ENCODE results near the gene TAPBP. TPM values are rescaled to one million over a fixed set of nuclear protein-coding genes. Genes with fewer than 3 reads are reported as not detected.

TAPBP gene
- total and polyA plus RNA-seq, 9 of the 15 experiments (the other 6 are each of a cell fraction or from before 2014, with no cell fraction given) = 5.6 to 74.0 (median 22.3) TPM

- no peak for TF ChIP-seq MCM2 (IDR thresholded peaks at IDR 0.05; ENCODE audit: low read depth)
- TF ChIP-seq ETV5 (CRISPR knock-in tag; IDR thresholded peaks at IDR 0.05; ENCODE audit: low read depth) = peak; percentile 81
- no peak for TF ChIP-seq ZKSCAN8 (CRISPR knock-in tag; IDR thresholded peaks at IDR 0.05)
- no peak for TF ChIP-seq CGGBP1 (CRISPR knock-in tag; IDR thresholded peaks at IDR 0.05)
- TF ChIP-seq ZNF395 (CRISPR knock-in tag; IDR thresholded peaks at IDR 0.05) = peak; percentile 54; the same call in 1 of the 2 replicates
- TF ChIP-seq NR2C1 (IDR thresholded peaks at IDR 0.05) = peak; percentile 48
- no peak for TF ChIP-seq NR2C1 (tag; IDR thresholded peaks at IDR 0.05)
- TF ChIP-seq SRF (CRISPR knock-in tag; IDR thresholded peaks at IDR 0.05) = peak; percentile 61 to 65; a peak in 3 of 4 replicates
- TF ChIP-seq ZFP36 (IDR thresholded peaks at IDR 0.05; ENCODE audit: low read depth, low read length, partially characterized antibody) = no peak
- TF ChIP-seq PBX2 (CRISPR knock-in tag; IDR thresholded peaks at IDR 0.05; ENCODE audit: low read depth) = no peak
- 0 out of 2 replicates have a peak, but pooled peaks have one; percentile 27 for TF ChIP-seq PBX2 (tag; conservative IDR thresholded peaks at IDR 0.05; ENCODE audit: low read depth)
- TF ChIP-seq HDAC6 (IDR thresholded peaks at IDR 0.05; ENCODE audit: low read depth, low read length) = no peak
- no peak for TF ChIP-seq PREB (CRISPR knock-in tag; IDR thresholded peaks at IDR 0.05)
- no peak for TF ChIP-seq MBD1 (CRISPR knock-in tag; IDR thresholded peaks at IDR 0.05)
- TF ChIP-seq NCOA4 (IDR thresholded peaks at IDR 0.05; ENCODE audit: partially characterized antibody) = no peak
- TF ChIP-seq NFYB (IDR thresholded peaks at IDR 0.05; ENCODE audit: extremely low read depth, insufficient read length) = no peak
- peak; percentile 79; the same call in 1 of the 2 replicates for TF ChIP-seq PHF8 (IDR thresholded peaks at IDR 0.05; ENCODE audit: borderline replicate concordance, low read length)
- no peak for TF ChIP-seq CBFA2T3 (IDR thresholded peaks at IDR 0.05)
- TF ChIP-seq ZFP30 (CRISPR knock-in tag; IDR thresholded peaks at IDR 0.05; ENCODE audit: borderline replicate concordance) = no peak; the same call in 1 of the 2 replicates
Measured at GRCh38 chr6:33299237-33299944, 14.5 kb downstream of the TAPBP start (continued).

Data from K562 (cell line).